Testis (tissue), 2 donors: ENCODE results near the gene DOCK9.

Source experiments
- CTCF ChIP-seq, 3 experiments: fragments of 450-650 bp in 2 of 3; fragments of 200-600 bp in 1 of 3; sonication (generic) in 1 of 3; IDR thresholded peaks; one replicate each; pipeline ENCODE4 v1.5.1; 2016 to 2019; ENCODE audit warnings: antibody characterized with exemption in 3 of 3, mild to moderate bottlenecking in 2 of 3, moderate library complexity in 1 of 3
- POLR2A ChIP-seq: fragments of 450-650 bp; IDR thresholded peaks from one replicate; pipeline ENCODE4 v1.6.1; 2017; ENCODE audit warnings: antibody characterized with exemption, mild to moderate bottlenecking, moderate library complexity

- TF ChIP-seq CTCF (IDR thresholded peaks at IDR 0.05) (no peak), POLR2A (no peak)
Measured at GRCh38 chr13:98883998-98884397, 93.9 kb downstream of the DOCK9 start.
